Stimulated activated memory B cell treated with anti-CD40 and anti-IgM and Interleukin-4, amounts not matched to agents 10 μg/mL and 1 μg/mL and 100 μg/mL, for 72 hours (primary cell): ENCODE data around the gene MN1.

Experiments
- ATAC-seq: fragments of 150-1000 bp; cut with Tn5 transposase; 2 replicates; pipeline ENCODE4 v1.10.0; 2021
- H3K27ac Mint-ChIP-seq: one replicate; pipeline ENCODE4 v1.8.0; 2022; ENCODE audit warnings: mild to moderate bottlenecking, mixed read lengths
- H3K27me3 Mint-ChIP-seq: one replicate; pipeline ENCODE4 v1.8.0; 2022; ENCODE audit warnings: mixed read lengths
- H3K36me3 Mint-ChIP-seq: one replicate; pipeline ENCODE4 v1.8.0; 2022; ENCODE audit warnings: mixed read lengths
- H3K4me1 Mint-ChIP-seq: one replicate; pipeline ENCODE4 v1.8.0; 2022; ENCODE audit warnings: mixed read lengths
- H3K4me3 Mint-ChIP-seq: one replicate; pipeline ENCODE4 v1.8.0; 2022; ENCODE audit warnings: mild to moderate bottlenecking, moderate library complexity, mixed read lengths
- H3K9me3 Mint-ChIP-seq: one replicate; pipeline ENCODE4 v1.8.0; 2022; ENCODE audit warnings: mixed read lengths

Gene MN1

DNA sequence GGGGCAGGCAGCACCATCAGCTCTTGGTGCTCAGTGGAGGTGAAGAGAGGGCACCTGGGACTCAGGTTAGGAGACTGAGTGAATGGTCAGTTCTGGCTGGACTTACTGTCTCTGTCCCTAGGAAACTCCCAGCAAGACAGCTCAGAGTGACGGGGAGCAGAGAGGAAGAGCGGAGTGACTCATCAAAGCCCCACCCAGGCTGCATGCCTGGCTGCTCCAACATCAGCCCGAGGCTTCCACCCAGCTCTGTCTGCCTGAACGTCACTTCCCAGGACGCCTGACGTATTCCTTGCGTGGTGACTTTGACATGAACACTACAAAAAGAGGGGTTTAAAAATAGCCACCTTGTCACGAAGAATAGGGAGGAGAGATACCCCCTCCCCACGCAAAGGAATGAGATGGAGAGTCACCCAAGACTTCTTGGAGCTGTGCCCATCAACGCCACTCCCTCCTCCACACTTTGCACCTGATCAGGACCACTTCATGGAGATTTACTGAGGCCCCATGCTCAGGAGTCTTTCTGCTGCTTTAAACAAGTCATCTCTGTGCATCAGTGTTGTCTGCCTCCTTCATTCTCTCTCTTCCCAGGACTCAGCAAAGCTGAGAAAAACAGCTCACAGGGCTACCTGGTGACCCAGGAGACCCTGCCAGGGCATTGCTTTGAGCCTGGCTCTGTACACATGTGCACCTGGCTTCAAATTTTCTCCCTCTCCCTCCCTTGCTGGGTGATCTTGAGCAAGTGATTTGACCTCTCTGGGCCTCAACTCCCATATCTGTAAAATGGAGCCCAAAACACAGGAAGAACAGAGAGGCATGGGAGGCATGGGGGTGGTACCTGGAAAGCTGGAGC, 83.1 kb downstream of the MN1 start:
- Mint-ChIP-seq H3K36me3 (no peaks in the 10 kb centered on the region), H3K4me1 (no peaks in the 10 kb centered on the region), H3K9me3 (no peaks in the 10 kb centered on the region), H3K4me3 (no peak overlapping the region), H3K27me3 (peaks cover 9% of the 10 kb centered on the region), H3K27ac (no peak overlapping the region)
- no peak for ATAC-seq

DNA sequence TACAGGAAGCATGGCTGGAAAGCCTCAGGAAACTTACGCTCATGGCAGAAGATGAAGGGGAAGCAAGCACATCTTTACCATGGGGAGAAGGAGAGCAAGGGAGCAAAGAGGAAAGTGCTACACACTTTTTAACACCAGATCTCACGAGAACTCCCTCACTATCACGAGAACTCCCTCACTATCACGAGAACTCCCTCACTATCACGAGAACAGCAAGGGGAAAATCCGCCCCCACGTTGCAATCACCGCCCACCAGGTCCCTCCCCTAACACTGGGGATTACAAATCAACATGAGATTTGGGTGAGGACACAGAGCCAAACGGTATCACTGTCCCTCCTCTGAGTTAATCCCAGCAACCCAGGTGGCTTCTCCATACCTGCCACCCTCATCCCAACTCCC, 84.5 kb downstream of the MN1 start:
- no peak for ATAC-seq
- Mint-ChIP-seq H3K4me1 (no peaks in the 10 kb centered on the region), H3K27me3 (peaks cover 14% of the 10 kb centered on the region), H3K9me3 (no peaks in the 10 kb centered on the region), H3K36me3 (no peaks in the 10 kb centered on the region), H3K4me3 (no peak overlapping the region), H3K27ac (no peak overlapping the region)

DNA sequence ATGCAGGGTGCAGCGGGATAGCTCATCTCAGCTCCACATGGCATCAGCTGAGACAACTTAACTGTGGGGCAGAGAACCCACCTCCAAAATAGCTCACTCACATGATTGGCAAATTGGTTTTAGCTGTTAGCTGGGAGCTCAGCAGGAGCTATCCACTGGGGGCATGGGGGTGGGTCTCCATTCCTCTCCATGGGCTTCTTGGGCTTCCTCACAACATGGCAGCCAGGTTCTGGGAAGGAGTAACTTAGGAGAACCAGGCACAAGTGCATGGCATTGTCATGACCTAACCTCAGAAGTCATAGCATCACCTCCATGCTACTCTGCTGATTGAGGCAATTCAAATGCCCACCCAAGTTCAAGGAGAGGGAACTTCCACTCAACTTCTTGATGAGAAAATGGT, 85.5 kb downstream of the MN1 start:
- no peak overlapping the region for H3K4me3 Mint-ChIP-seq
- no peaks in the 10 kb centered on the region for H3K4me1 Mint-ChIP-seq
- H3K27ac Mint-ChIP-seq = no peak overlapping the region
- H3K36me3 Mint-ChIP-seq = no peaks in the 10 kb centered on the region
- H3K9me3 Mint-ChIP-seq = no peaks in the 10 kb centered on the region
- no peak for ATAC-seq
- peaks cover 19% of the 10 kb centered on the region for H3K27me3 Mint-ChIP-seq

DNA sequence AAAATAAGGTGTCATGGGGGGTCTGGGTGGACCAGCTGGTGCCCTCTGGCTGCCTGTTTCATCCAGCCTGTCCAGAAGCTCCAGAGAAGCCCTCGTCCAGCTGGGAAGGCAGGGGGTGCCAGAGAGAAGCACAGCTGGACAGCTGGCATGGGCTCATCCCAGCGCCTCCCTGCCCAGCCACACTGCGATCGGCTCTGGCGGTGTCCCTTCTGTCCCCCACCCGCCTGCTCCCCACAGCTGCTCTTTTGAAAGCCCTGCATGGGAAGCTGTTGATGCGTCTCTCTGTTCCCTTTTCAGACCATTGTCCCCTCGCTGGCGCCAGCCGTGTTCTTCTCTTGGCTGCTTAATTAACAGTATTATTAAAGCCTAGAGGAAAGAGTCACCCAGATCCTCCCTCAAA, 86.5 kb downstream of the MN1 start:
- ATAC-seq = no peak
- Mint-ChIP-seq H3K36me3 (no peaks in the 10 kb centered on the region), H3K4me3 (no peak overlapping the region), H3K9me3 (peaks cover 1% of the 10 kb centered on the region), H3K4me1 (no peaks in the 10 kb centered on the region), H3K27ac (no peak overlapping the region), H3K27me3 (peaks cover 27% of the 10 kb centered on the region)

DNA sequence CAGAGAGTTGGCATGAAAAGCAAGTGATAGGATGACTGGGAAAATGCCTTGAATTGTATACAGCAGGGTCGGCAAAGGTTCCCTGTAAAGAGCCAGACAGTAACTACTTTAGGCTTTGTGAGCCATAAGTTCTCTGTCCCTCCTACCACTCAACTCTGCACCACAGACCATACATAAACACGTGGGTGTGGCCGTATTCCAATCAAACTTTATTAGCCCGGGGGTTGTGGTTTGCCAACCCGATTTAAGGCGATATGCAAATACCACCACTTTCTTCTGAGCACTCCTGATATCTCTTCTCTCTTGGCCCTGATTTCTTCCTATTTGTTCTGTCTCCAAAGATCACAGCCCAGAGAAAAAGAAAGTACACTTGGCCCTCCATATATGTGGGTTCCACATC, 87.5 kb downstream of the MN1 start:
- peaks cover 27% of the 10 kb centered on the region for H3K27me3 Mint-ChIP-seq
- H3K9me3 Mint-ChIP-seq = peaks cover 3% of the 10 kb centered on the region
- no peak overlapping the region for H3K27ac Mint-ChIP-seq
- H3K36me3 Mint-ChIP-seq = no peaks in the 10 kb centered on the region
- no peak for ATAC-seq
- H3K4me1 Mint-ChIP-seq = no peaks in the 10 kb centered on the region
- H3K4me3 Mint-ChIP-seq = no peak overlapping the region

DNA sequence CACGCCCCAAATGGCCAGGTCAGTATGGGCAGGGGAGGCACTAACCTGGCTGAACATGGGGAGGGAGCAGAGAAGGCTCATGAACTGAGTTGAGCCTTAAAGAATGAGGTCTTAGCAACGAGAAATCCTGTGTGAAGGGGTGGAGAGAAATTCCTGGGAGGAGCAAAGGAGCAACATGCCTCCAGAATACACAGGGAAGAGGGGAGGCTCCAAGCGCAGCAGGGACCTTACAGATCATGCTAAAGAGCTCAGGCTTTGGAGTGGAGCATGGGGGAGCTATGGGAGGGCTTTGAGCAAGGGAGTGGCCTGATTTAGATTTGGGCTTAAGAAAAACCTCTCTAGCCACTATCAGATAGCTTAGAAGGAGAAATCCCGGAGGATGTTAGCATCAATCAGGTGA, 88.1 kb downstream of the MN1 start:
- Mint-ChIP-seq H3K27ac (no peak overlapping the region), H3K36me3 (no peaks in the 10 kb centered on the region), H3K27me3 (peaks cover 21% of the 10 kb centered on the region), H3K4me3 (no peak overlapping the region), H3K4me1 (no peaks in the 10 kb centered on the region), H3K9me3 (peaks cover 3% of the 10 kb centered on the region)
- no peak for ATAC-seq

DNA sequence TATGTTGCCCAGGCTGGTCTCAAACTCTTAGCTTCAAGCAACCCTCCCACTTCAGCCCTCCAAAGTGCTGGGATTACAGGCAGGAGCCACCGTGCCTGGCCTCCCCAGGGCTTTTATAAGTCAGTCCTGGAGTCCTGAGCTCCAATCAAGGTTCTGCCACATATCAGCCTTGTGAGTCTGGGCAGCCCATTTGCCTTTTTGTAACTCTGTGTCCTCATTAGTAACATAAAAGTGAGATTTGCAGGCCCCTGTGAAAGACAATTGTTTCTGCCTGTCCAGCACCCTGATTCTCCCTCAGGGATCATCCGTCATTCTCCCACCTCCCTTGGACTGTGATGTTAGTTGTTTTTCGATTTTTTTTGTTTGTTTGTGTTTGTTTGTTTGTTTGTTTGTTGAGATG, 89.8 kb downstream of the MN1 start:
- peaks cover 19% of the 10 kb centered on the region for H3K27me3 Mint-ChIP-seq
- no peaks in the 10 kb centered on the region for H3K36me3 Mint-ChIP-seq
- no peak for ATAC-seq
- no peak overlapping the region for H3K27ac Mint-ChIP-seq
- H3K4me3 Mint-ChIP-seq = no peak overlapping the region
- peaks cover 3% of the 10 kb centered on the region for H3K9me3 Mint-ChIP-seq
- no peaks in the 10 kb centered on the region for H3K4me1 Mint-ChIP-seq

DNA sequence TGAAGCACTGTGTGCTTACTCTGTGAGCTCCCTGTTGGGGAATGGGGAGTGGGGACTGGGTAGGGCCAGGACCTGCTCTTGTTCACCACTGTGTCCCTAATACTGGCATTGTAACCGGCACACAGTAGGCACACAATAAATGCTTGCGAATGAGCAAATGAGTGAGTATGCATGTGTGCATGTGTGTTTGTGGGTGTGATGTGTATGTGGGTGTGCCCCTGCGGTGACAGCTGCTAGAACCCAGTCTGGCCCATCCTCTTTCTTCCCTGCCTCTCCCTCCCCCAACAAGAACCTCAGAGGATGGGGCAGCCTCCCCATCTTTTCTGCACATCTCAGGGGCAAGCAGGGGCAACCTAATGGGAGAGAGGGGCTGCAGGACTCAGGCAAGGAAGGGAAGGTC, 90.5 kb downstream of the MN1 start:
- Mint-ChIP-seq H3K4me3 (no peak overlapping the region), H3K27me3 (peaks cover 19% of the 10 kb centered on the region), H3K27ac (no peak overlapping the region)

DNA sequence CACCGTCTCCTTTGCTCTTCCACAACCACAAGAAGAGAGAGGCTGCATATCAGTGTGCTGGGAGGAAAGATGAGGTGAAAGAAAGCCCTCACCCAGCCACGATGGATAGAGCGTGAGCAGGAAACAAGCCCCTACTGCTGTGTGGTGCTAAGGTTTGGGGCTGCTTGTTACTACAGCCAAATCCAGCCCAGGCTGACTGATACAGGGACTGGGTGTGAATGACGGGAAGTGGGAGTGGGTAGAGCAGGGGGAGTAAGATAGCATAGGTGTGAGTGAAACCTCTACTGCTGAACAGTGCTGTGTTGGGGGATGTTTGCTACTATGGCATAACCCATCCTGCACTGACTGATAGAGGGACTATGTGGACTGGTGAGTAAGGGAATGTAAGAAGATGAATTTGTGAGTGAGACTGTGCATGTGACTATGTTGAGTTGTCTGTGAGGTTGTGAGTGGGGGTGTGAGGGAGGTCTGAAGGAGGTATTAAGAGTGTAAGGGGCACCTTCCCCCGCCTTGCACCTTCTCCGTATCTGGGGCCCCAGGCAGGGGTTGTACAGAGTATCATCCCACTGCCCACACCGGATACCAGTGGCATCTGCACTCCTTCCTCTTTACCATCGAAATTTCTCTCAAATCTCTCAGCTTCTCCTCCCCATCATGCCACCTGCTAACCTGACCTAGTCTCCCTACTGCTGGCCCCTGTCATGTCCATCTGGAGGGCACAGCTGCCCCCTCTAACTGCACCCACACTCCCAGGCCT, 91.5 kb downstream of the MN1 start:
- H3K4me3 Mint-ChIP-seq = no peak overlapping the region
- H3K9me3 Mint-ChIP-seq = peaks cover 7% of the 10 kb centered on the region
- ATAC-seq = no peak
- no peaks in the 10 kb centered on the region for H3K4me1 Mint-ChIP-seq
- no peak overlapping the region for H3K27ac Mint-ChIP-seq
- peaks cover 19% of the 10 kb centered on the region for H3K27me3 Mint-ChIP-seq
- H3K36me3 Mint-ChIP-seq = no peaks in the 10 kb centered on the region

More for the DNA sequence above, 90.5 kb downstream of the MN1 start:
- no peaks in the 10 kb centered on the region for H3K4me1 Mint-ChIP-seq
- no peaks in the 10 kb centered on the region for H3K36me3 Mint-ChIP-seq
- H3K9me3 Mint-ChIP-seq = peaks cover 7% of the 10 kb centered on the region
- ATAC-seq = no peak

DNA sequence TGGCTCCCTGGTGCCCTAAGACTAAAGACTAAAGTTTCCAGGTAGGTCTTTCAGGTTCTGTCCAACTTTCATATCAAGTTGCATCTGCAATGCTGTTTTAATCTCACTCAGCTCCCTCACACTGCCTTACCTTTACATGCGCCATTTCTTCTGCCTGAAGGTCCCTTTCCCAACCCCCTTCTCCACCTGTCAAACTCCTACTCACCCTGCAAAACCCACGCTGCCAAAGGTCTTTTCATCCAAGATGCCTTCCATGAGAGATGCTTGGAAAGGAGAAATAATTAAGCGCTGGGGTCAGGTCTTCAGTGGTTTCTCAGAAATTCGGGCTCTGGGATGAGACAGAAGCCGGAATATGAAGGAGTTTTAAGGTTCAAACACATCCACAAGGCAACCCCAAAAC, 95.1 kb downstream of the MN1 start:
- Mint-ChIP-seq H3K9me3 (peaks cover 12% of the 10 kb centered on the region), H3K4me3 (no peak overlapping the region), H3K4me1 (no peaks in the 10 kb centered on the region), H3K36me3 (no peaks in the 10 kb centered on the region), H3K27me3 (peaks cover 12% of the 10 kb centered on the region), H3K27ac (no peak overlapping the region)
- no peak for ATAC-seq

DNA sequence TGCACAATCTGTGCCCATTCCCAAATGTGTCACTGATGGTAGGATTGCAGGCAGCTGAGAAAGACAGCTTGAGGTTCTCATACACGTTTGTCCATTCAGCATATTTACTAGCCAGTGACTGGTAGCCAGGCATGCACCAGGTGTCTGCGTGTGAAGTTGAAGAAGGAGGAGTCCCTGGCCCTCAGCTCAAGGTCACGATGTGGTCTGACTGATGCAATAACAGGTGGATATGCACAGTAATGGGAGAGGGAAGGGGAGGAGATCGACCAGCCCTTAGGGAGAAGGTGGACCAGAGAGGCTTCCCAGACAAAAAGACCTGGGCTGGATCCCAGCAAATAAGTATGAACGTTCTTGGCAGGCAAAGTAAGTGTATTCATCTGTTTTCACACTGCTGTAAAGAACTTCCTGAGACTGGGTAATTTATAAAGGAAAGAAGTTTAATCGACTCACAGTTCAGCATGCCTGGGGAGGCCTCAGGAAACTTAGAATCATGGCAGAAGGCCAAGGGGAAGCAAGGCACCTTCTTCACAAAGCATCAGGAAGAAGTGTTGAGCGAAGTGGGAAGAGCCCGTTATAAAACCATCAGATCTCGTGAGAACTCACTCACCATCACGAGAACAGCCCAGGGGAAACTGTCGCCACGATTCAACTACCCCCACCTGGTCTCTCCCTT, 96.0 kb downstream of the MN1 start:
- Mint-ChIP-seq H3K36me3 (no peaks in the 10 kb centered on the region), H3K27me3 (peaks cover 2% of the 10 kb centered on the region)

DNA sequence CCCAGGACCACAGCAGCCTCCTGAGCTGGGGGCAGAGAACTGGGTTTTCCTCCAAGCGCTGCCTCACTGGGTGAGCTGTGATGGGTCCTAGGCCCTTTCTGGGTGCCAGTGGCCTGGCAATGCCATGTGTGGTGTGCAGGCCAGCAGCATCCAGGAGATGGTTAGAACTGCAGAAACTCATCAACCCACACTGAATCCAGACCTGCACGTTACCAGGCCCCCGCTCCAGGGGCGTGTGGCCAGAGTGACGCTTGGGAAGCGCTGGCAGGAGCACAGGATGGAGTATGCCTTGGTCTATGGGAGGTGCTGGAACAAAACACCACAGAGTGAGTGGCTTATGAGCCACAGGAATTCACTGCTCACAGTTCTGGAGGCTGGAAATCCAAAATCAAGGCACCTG, 97.0 kb downstream of the MN1 start:
- peaks cover 10% of the 10 kb centered on the region for H3K9me3 Mint-ChIP-seq
- H3K4me1 Mint-ChIP-seq = no peaks in the 10 kb centered on the region
- H3K36me3 Mint-ChIP-seq = no peaks in the 10 kb centered on the region
- no peak for ATAC-seq
- H3K27ac Mint-ChIP-seq = no peak overlapping the region
- H3K27me3 Mint-ChIP-seq = no peaks in the 10 kb centered on the region
- no peak overlapping the region for H3K4me3 Mint-ChIP-seq

More for the DNA sequence above, 96.0 kb downstream of the MN1 start:
- ATAC-seq = no peak
- H3K27ac Mint-ChIP-seq = no peak overlapping the region
- no peaks in the 10 kb centered on the region for H3K4me1 Mint-ChIP-seq
- H3K4me3 Mint-ChIP-seq = no peak overlapping the region
- peaks cover 13% of the 10 kb centered on the region for H3K9me3 Mint-ChIP-seq

DNA sequence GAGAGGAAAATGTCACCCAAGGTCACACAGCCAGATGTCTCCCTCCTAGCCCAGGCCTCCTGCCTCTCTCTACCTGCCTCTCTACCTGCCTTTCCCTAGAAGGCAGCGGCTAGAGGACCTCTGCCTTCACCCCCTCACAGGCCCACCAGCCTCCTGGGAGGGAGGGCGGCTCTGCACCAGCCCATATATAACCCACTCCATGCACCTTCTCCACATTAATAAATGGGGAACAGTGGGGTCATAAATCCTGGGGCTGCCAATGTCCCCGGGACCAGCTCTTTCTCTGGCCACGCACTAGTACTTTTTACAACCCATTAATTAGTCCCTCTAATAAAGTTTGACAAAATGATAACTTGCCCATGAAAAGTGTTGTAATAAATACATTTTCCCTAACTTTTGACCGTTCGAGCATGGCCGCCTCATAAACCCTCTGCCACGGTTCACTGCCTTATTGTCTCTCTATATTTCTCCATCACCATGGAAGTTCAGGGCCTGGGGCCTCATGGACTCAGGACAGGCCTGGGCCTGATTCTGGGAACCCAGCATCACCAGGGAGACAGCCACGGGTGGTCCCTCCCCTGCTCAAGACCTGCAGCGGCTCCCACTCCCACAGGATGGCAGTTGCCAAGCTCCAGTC, 102.1 kb downstream of the MN1 start:
- no peak overlapping the region for H3K4me3 Mint-ChIP-seq
- H3K9me3 Mint-ChIP-seq = peaks cover 14% of the 10 kb centered on the region
- no peaks in the 10 kb centered on the region for H3K4me1 Mint-ChIP-seq
- no peak overlapping the region for H3K27ac Mint-ChIP-seq
- H3K27me3 Mint-ChIP-seq = no peaks in the 10 kb centered on the region
- no peak for ATAC-seq
- H3K36me3 Mint-ChIP-seq = no peaks in the 10 kb centered on the region

DNA sequence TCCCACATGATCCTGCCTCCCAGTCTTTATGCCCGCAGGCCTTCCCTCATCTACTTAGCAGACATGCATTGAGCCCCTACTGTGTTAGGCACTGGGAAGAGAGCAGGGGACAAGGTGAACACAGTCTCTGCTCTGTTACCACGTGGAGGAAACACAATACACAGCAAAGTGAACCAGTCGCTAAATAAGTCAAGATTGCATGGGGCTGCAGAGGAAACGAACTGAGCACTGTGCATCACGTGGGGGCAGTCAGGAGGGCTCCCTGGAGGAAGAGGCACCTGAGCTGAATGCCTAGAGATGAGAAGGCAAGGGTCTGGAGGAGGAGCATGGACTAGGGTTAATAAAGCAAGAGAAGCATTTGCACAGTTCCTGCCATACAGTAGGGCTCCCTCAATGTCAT, 102.7 kb downstream of the MN1 start:
- Mint-ChIP-seq H3K27me3 (no peaks in the 10 kb centered on the region), H3K27ac (no peak overlapping the region), H3K4me3 (no peak overlapping the region), H3K4me1 (no peaks in the 10 kb centered on the region), H3K36me3 (no peaks in the 10 kb centered on the region), H3K9me3 (peaks cover 13% of the 10 kb centered on the region)
- no peak for ATAC-seq
